Lower leg skin (tissue), 4 donors: ENCODE data around the gene SOCS7. TPM values are rescaled to one million over a fixed set of nuclear protein-coding genes. Genes with fewer than 3 reads are reported as not detected.

ENCODE experiments used
- DNase-seq, 2 donors: peaks; one replicate each; pipeline ENCODE4 v3.0.0-alpha.2; 2019; ENCODE audit warnings: low spot score in 2 of 2
- H3K4me3 ChIP-seq: fragments of 200-600 bp; sonication (generic); 2 replicates; pipeline ENCODE4 v1.5.1; 2017; ENCODE audit warnings: mild to moderate bottlenecking, low read depth; ENCODE audit not compliant: poor library complexity, severe bottlenecking
- CTCF ChIP-seq, 3 donors: fragments of 450-650 bp; IDR thresholded peaks; one replicate each; pipeline ENCODE4 v1.5.1; 2016; ENCODE audit warnings: antibody characterized with exemption in 3 of 3, mild to moderate bottlenecking in 3 of 3, moderate library complexity in 2 of 3
- POLR2A ChIP-seq, 2 donors: fragments of 450-650 bp; IDR thresholded peaks; one replicate each; pipeline ENCODE4 v1.6.1; 2016 to 2017; ENCODE audit warnings: antibody characterized with exemption in 2 of 2, mild to moderate bottlenecking in 1 of 2, moderate library complexity in 1 of 2
- WGBS, 2 donors: methylation state at CpG; one replicate each; pipeline ENCODE4 v1.1.5; 2018; 5-methylcytosine and 5-hydroxymethylcytosine counted together
- intact Hi-C: fragments of 100-400 bp; cut with DNase I; formaldehyde crosslinking; loops from one replicate; pipeline ENCODE4 v1.15.0; 2023; ENCODE audit warnings: low total_unique reads
- total RNA-seq, 4 donors: library from RNA; depleted of rRNA; stranded (reverse); fragments of >200 nt; gene quantifications; one replicate each; pipeline ENCODE4 v1.1.0, GENCODE V29; 2016

Gene SOCS7
- total RNA-seq, 4 donors from 2014 or later, result 14.5 to 19.9 (median 19.3) TPM

DNA sequence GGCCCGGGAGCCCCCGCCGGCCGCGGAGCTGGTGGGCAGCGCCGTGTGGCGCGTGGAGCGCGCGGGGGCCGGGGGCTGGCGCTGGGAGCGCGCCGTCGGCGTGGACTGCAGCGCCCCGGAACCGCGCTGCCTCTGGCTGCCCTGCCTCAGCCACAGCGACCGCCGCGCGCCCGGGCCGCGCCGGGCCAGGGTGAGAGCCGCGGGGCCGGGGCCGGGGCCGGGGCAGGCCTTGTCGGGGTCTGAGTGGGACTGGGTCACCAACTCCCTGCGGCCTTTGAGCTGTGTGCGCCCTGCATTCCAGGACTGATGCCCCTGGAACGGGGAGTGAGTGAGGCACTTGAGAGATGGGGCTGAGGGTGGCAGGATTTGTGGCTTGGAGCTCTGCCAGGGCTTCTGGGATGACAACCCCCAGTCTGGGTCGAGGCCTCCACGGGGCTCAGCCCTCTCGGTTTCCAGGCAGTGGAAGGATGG, 102.3 kb downstream of the SOCS7 start:
- DNase-seq, result no peak
- 1 to 2% methylated on average over 13 to 20 of the region's 44 CpGs for WGBS, 2 donors
- intact Hi-C loops, result no loop called here
- TF ChIP-seq POLR2A (IDR thresholded peaks at IDR 0.05) (no peak), CTCF (IDR thresholded peaks at IDR 0.05) (no peak)
- peak overlapping the region; percentile 19 for H3K4me3 ChIP-seq

GRCh38 chr17:38454532-38454931, 102.9 kb downstream of the SOCS7 start:
- intact Hi-C loops, result no loop called here
- TF ChIP-seq CTCF (IDR thresholded peaks at IDR 0.05) (no peak), POLR2A (IDR thresholded peaks at IDR 0.05) (no peak)
- no peak overlapping the region for H3K4me3 ChIP-seq
- DNase-seq, result peak; percentile 68 to 96
- WGBS, 2 donors, result 11 to 12% methylated on average over 12 of the region's 12 CpGs

Other genes starting within 250 kb of the SOCS7 start
- gene TBC1D3E, start 223.9 kb upstream of the SOCS7 start, total RNA-seq, result not detected
- gene TBC1D3, start 159.3 kb upstream of the SOCS7 start, total RNA-seq, result not detected
- 10 to 100 TPM; 25.8 to 34.5 (median 29.4) TPM for gene MRPL45, start 54.7 kb upstream of the SOCS7 start, total RNA-seq
- gene GPR179, start 7.9 kb upstream of the SOCS7 start, total RNA-seq, result under 1 TPM in 1 of 4 donors, not detected in 3; 0.25 TPM
- gene ARHGAP23, start 76.6 kb downstream of the SOCS7 start, total RNA-seq, result 100 to 1,000 TPM; 127 to 201 (median 149) TPM